A549 (cell line): ENCODE results near the gene ACOT11. TPM values are rescaled to one million over a fixed set of nuclear protein-coding genes. Genes with fewer than 3 reads are reported as not detected.

Experiments
- ATAC-seq, 2 experiments: fragments of 200-7000 bp in 1 of 2; fragments of >200 bp in 1 of 2; cut with Nextera tagmentation in 1 of 2; cut with Tn5 transposase in 1 of 2; 3 replicates each; pipeline versions ENCODE4 v1.8.0 to v1.9.1; 2018 to 2020; ENCODE audit warnings: mild to moderate bottlenecking in 1 of 2, moderate library complexity in 1 of 2
- CTCF ChIA-PET: fragments of 300-600 bp; sonication (Branson Sonifier 250); formaldehyde crosslinking; extraction: SDS; loops from one replicate; lab custom pipeline; 2021; ENCODE audit warnings: antibody characterized with exemption, inconsistent platforms; lab: Yijun Ruan, JAX
- POLR2A ChIA-PET: fragments of 350-600 bp; formaldehyde crosslinking; extraction: SDS; loops from one replicate; lab custom pipeline; 2021; ENCODE audit warnings: antibody characterized with exemption, inconsistent platforms; lab: Yijun Ruan, JAX
- DNase-seq, 2 experiments: peaks; one replicate each; pipeline versions ENCODE4 v3.0.0 to v3.0.0-alpha.2; 2011 to 2016; ENCODE audit warnings: low read depth in 1 of 2, low spot score in 1 of 2
- FAIRE-seq: peaks from 2 replicates; lab custom pipeline; 2011; peaks lifted over from hg19 to GRCh38; lab: Jason Lieb, UNC
- H3K27ac ChIP-seq, 2 experiments: fragments of >200 bp; sonication (Bioruptor Twin); formaldehyde crosslinking; 3 replicates each; pipeline ENCODE4 v1.5.1; 2016 to 2017
- H3K4me1 ChIP-seq: fragments of >200 bp; sonication (Bioruptor Twin); formaldehyde crosslinking; 3 replicates; pipeline ENCODE4 v1.6.1; 2016
- H3K4me2 ChIP-seq: fragments of >200 bp; sonication (Bioruptor Twin); formaldehyde crosslinking; 3 replicates; pipeline ENCODE4 v1.6.1; 2016
- H3K4me3 ChIP-seq: fragments of >200 bp; sonication (Bioruptor Twin); formaldehyde crosslinking; 3 replicates; pipeline ENCODE4 v1.5.1; 2016
- H3K9me3 ChIP-seq: fragments of >200 bp; sonication (Bioruptor Twin); formaldehyde crosslinking; 3 replicates; pipeline ENCODE4 v1.6.1; 2016
- BHLHE40 ChIP-seq: IDR thresholded peaks from 2 replicates; pipeline ENCODE4 v1.6.1; 2012; ENCODE audit warnings: low read depth, low read length, inconsistent platforms
- CBX2 ChIP-seq: fragments of 200-600 bp; sonication (generic); IDR thresholded peaks from 2 replicates; pipeline ENCODE4 v1.6.1; 2016; ENCODE audit warnings: low read depth, mild to moderate bottlenecking, borderline replicate concordance
- CEBPB ChIP-seq, 2 experiments: fragments of >200 bp in 1 of 2; sonication (Bioruptor Twin) in 1 of 2; formaldehyde crosslinking in 1 of 2; IDR thresholded peaks; 2 replicates each; pipeline ENCODE4 v1.6.1; 2012 to 2016
- CHD2 ChIP-seq: fragments of 150-350 bp; IDR thresholded peaks from 2 replicates; pipeline ENCODE4 v1.6.1; 2014; ENCODE audit warnings: low read length; ENCODE audit not compliant: partially characterized antibody
- CHD4 ChIP-seq: fragments of 200-600 bp; sonication (generic); IDR thresholded peaks from 2 replicates; pipeline ENCODE4 v1.6.1; 2016; ENCODE audit warnings: antibody characterized with exemption, mild to moderate bottlenecking, borderline replicate concordance
- EHF ChIP-seq: fragments of 250-450 bp; sonication (Bioruptor Pico); IDR thresholded peaks from 2 replicates; pipeline ENCODE4 v1.5.0; 2020; ENCODE audit warnings: mild to moderate bottlenecking
- EP300 ChIP-seq, 2 experiments: fragments of >200 bp; sonication (Bioruptor Twin); formaldehyde crosslinking; IDR thresholded peaks; 2 replicates in 1 of 2; 3 replicates in 1 of 2; pipeline ENCODE4 v1.6.1; 2016 to 2017
- ESRRA ChIP-seq: fragments of 150-350 bp; IDR thresholded peaks from 2 replicates; pipeline ENCODE4 v1.6.1; 2014; ENCODE audit warnings: mild to moderate bottlenecking, low read length, borderline replicate concordance
- FOSL2 ChIP-seq, 2 experiments: fragments of 450-650 bp in 1 of 2; fragments of >200 bp in 1 of 2; sonication (Bioruptor Twin) in 1 of 2; formaldehyde crosslinking; IDR thresholded peaks; 2 replicates each; pipeline versions ENCODE4 v1.5.0 to v1.6.1; 2016 to 2020; ENCODE audit warnings: mild to moderate bottlenecking in 1 of 2, moderate library complexity in 1 of 2
- HDAC2 ChIP-seq: fragments of 200-600 bp; sonication (generic); IDR thresholded peaks from 2 replicates; pipeline ENCODE4 v1.6.1; 2016
- HOXB13 ChIP-seq: fragments of 250-450 bp; sonication (Bioruptor Pico); IDR thresholded peaks from 2 replicates; pipeline ENCODE4 v1.5.0; 2020; ENCODE audit warnings: low read depth, mild to moderate bottlenecking, moderate library complexity
- HOXB5 ChIP-seq: fragments of 250-450 bp; sonication (Bioruptor Pico); IDR thresholded peaks from 2 replicates; pipeline ENCODE4 v1.5.0; 2020; ENCODE audit warnings: mild to moderate bottlenecking, moderate library complexity
- JUNB ChIP-seq: fragments of >200 bp; sonication (Bioruptor Twin); formaldehyde crosslinking; IDR thresholded peaks from 2 replicates; pipeline ENCODE4 v1.6.1; 2016
- MYC ChIP-seq: IDR thresholded peaks from 2 replicates; pipeline ENCODE4 v1.6.1; 2012; ENCODE audit warnings: mild to moderate bottlenecking, inconsistent platforms, low read length, improper control_type of control experiment, borderline replicate concordance
- NFE2L2 ChIP-seq: fragments of 150-350 bp; conservative IDR thresholded peaks from 2 replicates; pipeline ENCODE4 v1.6.1; 2014; ENCODE audit warnings: low read length
- NR3C1 ChIP-seq: fragments of >200 bp; sonication (Bioruptor Twin); formaldehyde crosslinking; IDR thresholded peaks from 3 replicates; pipeline ENCODE4 v1.6.1; 2017
- PHF8 ChIP-seq: fragments of 200-600 bp; sonication (generic); IDR thresholded peaks from 2 replicates; pipeline ENCODE4 v1.6.1; 2016; ENCODE audit warnings: low read depth, mild to moderate bottlenecking, antibody characterized with exemption, moderate library complexity, borderline replicate concordance
- POLR2AphosphoS2 ChIP-seq: conservative IDR thresholded peaks from 2 replicates; pipeline ENCODE4 v1.6.1; 2012; ENCODE audit warnings: low read length, improper control_type of control experiment, inconsistent platforms
- RAD21 ChIP-seq, 2 experiments: fragments of >200 bp in 1 of 2; sonication (Bioruptor Twin) in 1 of 2; formaldehyde crosslinking in 1 of 2; IDR thresholded peaks in 1 of 2; conservative IDR thresholded peaks in 1 of 2; 2 replicates in 1 of 2; 3 replicates in 1 of 2; pipeline ENCODE4 v1.6.1; 2012 to 2018; ENCODE audit warnings: inconsistent platforms in 1 of 2
- RARB ChIP-seq: fragments of 250-450 bp; sonication (Bioruptor Pico); IDR thresholded peaks from 2 replicates; pipeline ENCODE4 v1.8.0; 2021; ENCODE audit warnings: mild to moderate bottlenecking, moderate library complexity
- RCOR1 ChIP-seq: fragments of 150-350 bp; IDR thresholded peaks from 2 replicates; pipeline ENCODE4 v1.6.1; 2014; ENCODE audit warnings: antibody characterized with exemption, low read length, low read depth
- REST ChIP-seq: fragments of 200-600 bp; sonication (generic); IDR thresholded peaks from 2 replicates; pipeline ENCODE4 v1.6.1; 2016; ENCODE audit warnings: antibody characterized with exemption, mild to moderate bottlenecking, moderate library complexity
- RFX5 ChIP-seq: fragments of 450-650 bp; IDR thresholded peaks from 2 replicates; pipeline ENCODE4 v1.7.1; 2014; ENCODE audit warnings: antibody characterized with exemption, mild to moderate bottlenecking, moderate library complexity
- SREBF2 ChIP-seq: fragments of 450-650 bp; IDR thresholded peaks from 2 replicates; pipeline ENCODE4 v1.6.1; 2014; ENCODE audit warnings: mild to moderate bottlenecking, moderate library complexity
- TP53 ChIP-seq: fragments of 250-450 bp; sonication (Bioruptor Pico); IDR thresholded peaks from 2 replicates; pipeline ENCODE4 v1.5.0; 2021; ENCODE audit warnings: mild to moderate bottlenecking, moderate library complexity
- ZFP36 ChIP-seq: fragments of 450-650 bp; IDR thresholded peaks from 2 replicates; pipeline ENCODE4 v1.6.1; 2014; ENCODE audit warnings: borderline replicate concordance; ENCODE audit not compliant: partially characterized antibody
- WGBS: methylation state at CpG from one replicate; pipeline ENCODE4 v1.1.6; 2017; ENCODE audit errors: missing lambda C conversion rate; 5-methylcytosine and 5-hydroxymethylcytosine counted together
- polyA plus RNA-seq, 4 experiments: library from polyadenylated mRNA; depleted of rRNA in 3 of 4; stranded (reverse); fragments of >200 nt; fragmentation: RNase III in 1 of 4; extraction: RNeasy Plus Mini Kit Qiagen cat#74134 plus additional on column Dnase treatment in 1 of 4; gene quantifications; 2 replicates in 3 of 4; 3 replicates in 1 of 4; pipeline ENCODE4 v1.2.3, GENCODE V29; 2011 to 2017
- TF ChIP-seq, protein P1 (sequence below): fragments of >200 bp; sonication (Bioruptor Twin); formaldehyde crosslinking; IDR thresholded peaks from 2 replicates; pipeline ENCODE4 v1.6.1; 2016
- TF ChIP-seq, protein P2 (sequence below): fragments of 450-650 bp; IDR thresholded peaks from 2 replicates; pipeline ENCODE4 v1.6.1; 2014; ENCODE audit warnings: antibody characterized with exemption
- TF ChIP-seq, protein P3 (sequence below): IDR thresholded peaks from 2 replicates; pipeline ENCODE4 v1.6.1; 2012
- TF ChIP-seq, protein P4 (sequence below): fragments of >200 bp; sonication (Bioruptor Twin); formaldehyde crosslinking; IDR thresholded peaks from 3 replicates; pipeline ENCODE4 v1.6.1; 2016

Gene ACOT11
- polyA plus RNA-seq, 2 of the 4 experiments (the other 2 are of a cell fraction) = 1.7 TPM

DNA sequence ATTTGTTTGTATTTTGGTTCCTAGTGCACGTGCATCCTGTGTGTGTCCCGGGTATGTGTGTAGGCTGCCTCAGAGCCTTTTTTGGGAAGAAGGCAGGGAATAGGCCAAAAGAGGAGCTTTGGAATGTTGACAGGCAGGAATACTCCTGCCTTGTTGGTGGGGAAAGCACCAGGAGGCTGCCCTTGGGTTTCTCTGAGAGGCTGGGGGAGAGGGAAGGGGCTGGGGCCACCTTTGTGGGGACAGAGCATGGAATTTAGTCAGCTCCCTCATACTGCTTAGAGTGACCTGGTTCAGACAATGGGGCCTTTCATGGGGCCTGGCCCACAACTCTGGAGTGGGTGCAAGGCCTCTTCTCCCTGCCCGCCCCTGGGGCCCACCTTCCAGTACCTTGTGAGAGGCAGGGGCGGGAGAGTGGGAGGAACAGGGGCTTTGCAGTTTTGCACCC lies 31.3 kb downstream of the ACOT11 start:
- Histone ChIP-seq H3K9me3 (no peaks in the 10 kb centered on the region), H3K4me2 (no peak overlapping the region), H3K27ac (no peak overlapping the region), H3K4me3 (no peak overlapping the region), H3K4me1 (no peaks in the 10 kb centered on the region)
- no peak for ATAC-seq
- TF ChIP-seq BHLHE40 (no peak), TP53 (CRISPR knock-in tag) (no peak), EHF (no peak), RAD21 (conservative IDR thresholded peaks at IDR 0.05 in 1 of 2, IDR thresholded peaks at IDR 0.05 in 1 of 2) (no peak), HDAC2 (no peak), CHD2 (no peak), HOXB13 (CRISPR knock-in tag) (no peak), NR3C1 (no peak)
- TF ChIP-seq, protein P1, sequence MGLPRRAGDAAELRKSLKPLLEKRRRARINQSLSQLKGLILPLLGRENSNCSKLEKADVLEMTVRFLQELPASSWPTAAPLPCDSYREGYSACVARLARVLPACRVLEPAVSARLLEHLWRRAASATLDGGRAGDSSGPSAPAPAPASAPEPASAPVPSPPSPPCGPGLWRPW = no peak
- ChIA-PET CTCF (no interaction called here), POLR2A (no interaction called here)
- FAIRE-seq = no peak
- DNase-seq = no peak
- WGBS = 82% methylated on average over 4 of the region's 4 CpGs

DNA sequence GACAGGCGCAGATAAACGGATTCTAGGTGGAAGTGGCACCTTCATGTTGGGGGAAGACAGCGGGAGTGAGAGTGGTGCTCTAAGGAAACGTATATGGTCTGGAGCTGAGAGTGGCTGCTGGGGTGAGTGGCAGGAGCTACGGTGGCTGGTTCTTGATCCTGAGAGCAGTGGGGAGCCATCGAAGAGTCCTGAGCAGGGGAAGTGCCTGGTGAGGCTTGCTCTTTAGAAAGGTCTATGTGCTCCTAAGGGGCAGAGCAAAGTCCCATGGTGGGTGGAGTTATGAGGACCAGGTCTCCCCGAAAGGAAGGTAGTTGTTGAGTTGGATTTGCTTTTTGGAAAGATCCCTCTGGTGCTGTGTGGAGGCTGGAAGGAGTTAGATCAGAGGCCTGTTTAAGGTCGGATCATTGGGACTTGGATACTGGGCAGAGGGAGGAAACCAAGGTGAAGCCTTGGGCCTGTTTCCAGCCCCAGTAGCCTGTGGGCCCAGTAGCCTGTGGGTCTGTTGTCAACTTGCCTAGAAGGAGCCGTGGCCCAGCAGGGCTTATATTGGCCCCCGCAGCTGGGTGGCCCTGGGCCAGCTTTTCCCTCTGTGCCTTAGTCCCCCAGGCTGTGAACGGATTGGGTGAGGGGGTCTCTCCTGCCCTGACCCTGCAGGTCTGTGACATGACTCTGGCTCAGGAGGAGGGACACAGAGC lies 33.0 kb downstream of the ACOT11 start:
- no peak overlapping the region for H3K27ac ChIP-seq
- no peaks in the 10 kb centered on the region for H3K9me3 ChIP-seq
- FAIRE-seq (no peak), ATAC-seq (no peak; a peak in 1 of 6 replicates), DNase-seq (no peak)
- H3K4me3 ChIP-seq = no peak overlapping the region
- CTCF ChIA-PET = no interaction called here
- H3K4me2 ChIP-seq = no peak overlapping the region
- TF ChIP-seq EHF (no peak), CBX2 (no peak), MYC (no peak), NFE2L2 (no peak), TP53 (CRISPR knock-in tag) (no peak), ZFP36 (no peak), CHD4 (no peak), PHF8 (no peak), FOSL2 (IDR thresholded peaks at IDR 0.05) (no peak), FOSL2 (CRISPR knock-in tag; IDR thresholded peaks at IDR 0.05) (no peak), HOXB5 (CRISPR knock-in tag) (no peak), JUNB (no peak), EP300 (IDR thresholded peaks at IDR 0.05) (no peak), ESRRA (no peak)
- TF ChIP-seq, protein P2, sequence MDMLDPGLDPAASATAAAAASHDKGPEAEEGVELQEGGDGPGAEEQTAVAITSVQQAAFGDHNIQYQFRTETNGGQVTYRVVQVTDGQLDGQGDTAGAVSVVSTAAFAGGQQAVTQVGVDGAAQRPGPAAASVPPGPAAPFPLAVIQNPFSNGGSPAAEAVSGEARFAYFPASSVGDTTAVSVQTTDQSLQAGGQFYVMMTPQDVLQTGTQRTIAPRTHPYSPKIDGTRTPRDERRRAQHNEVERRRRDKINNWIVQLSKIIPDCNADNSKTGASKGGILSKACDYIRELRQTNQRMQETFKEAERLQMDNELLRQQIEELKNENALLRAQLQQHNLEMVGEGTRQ = no peak
- TF ChIP-seq, protein P3, sequence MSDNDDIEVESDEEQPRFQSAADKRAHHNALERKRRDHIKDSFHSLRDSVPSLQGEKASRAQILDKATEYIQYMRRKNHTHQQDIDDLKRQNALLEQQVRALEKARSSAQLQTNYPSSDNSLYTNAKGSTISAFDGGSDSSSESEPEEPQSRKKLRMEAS = no peak
- no peaks in the 10 kb centered on the region for H3K4me1 ChIP-seq
- POLR2A ChIA-PET = no interaction called here
- 87% methylated on average over 10 of the region's 11 CpGs for whole genome bisulfite sequencing

GRCh38 chr1:54581621-54582035 lies 33.6 kb downstream of the ACOT11 start:
- Histone ChIP-seq H3K4me1 (no peaks in the 10 kb centered on the region), H3K4me3 (no peak overlapping the region), H3K4me2 (no peak overlapping the region), H3K9me3 (no peaks in the 10 kb centered on the region), H3K27ac (no peak overlapping the region)
- DNase-seq = peak; percentile 11 to 18
- ChIA-PET POLR2A (no interaction called here), CTCF (no interaction called here)
- FAIRE-seq = no peak
- 87% methylated on average over 3 of the region's 5 CpGs for WGBS
- ATAC-seq = peak; percentile 45 to 87; a peak in 4 of 6 replicates
- TF ChIP-seq RFX5 (no peak), RCOR1 (no peak), RARB (CRISPR knock-in tag) (no peak), TP53 (CRISPR knock-in tag) (no peak), REST (no peak), POLR2AphosphoS2 (no peak), CEBPB (IDR thresholded peaks at IDR 0.05) (no peak), SREBF2 (no peak), BHLHE40 (no peak), CBX2 (no peak)
- TF ChIP-seq, protein P4, sequence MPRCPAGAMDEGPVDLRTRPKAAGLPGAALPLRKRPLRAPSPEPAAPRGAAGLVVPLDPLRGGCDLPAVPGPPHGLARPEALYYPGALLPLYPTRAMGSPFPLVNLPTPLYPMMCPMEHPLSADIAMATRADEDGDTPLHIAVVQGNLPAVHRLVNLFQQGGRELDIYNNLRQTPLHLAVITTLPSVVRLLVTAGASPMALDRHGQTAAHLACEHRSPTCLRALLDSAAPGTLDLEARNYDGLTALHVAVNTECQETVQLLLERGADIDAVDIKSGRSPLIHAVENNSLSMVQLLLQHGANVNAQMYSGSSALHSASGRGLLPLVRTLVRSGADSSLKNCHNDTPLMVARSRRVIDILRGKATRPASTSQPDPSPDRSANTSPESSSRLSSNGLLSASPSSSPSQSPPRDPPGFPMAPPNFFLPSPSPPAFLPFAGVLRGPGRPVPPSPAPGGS = no peak
